Left colon (tissue), 2 donors: ENCODE results near the gene RANGRF. TPM values are rescaled to one million over a fixed set of nuclear protein-coding genes. Genes with fewer than 3 reads are reported as not detected.
"Not testable (repeated sequence)": the region's sequence is repeated elsewhere in the genome, so short reads cannot be mapped to it uniquely, and the experiment has no call there.

Experiments
- ATAC-seq: fragments of 200-7000 bp; cut with Tn5 transposase; one replicate; pipeline ENCODE4 v1.9.1; 2020; ENCODE audit warnings: mild to moderate bottlenecking, moderate library complexity
- DNase-seq, 2 donors: peaks; one replicate each; pipeline ENCODE4 v3.0.0-alpha.2; 2020
- intact Hi-C, 2 donors: fragments of 100-400 bp; cut with DNase I in 1 of 2; cut with micrococcal nuclease in 1 of 2; formaldehyde crosslinking; loops; one replicate each; pipeline versions ENCODE4 v1.11.2 to v1.14.0; 2022; cut with DNase I, micrococcal nuclease
- long read RNA-seq: library from polyadenylated mRNA; unstranded; transcript quantifications from one replicate; pipeline ENCODE4 v2.0.0, GENCODE V29; 2021
- total RNA-seq, 2 donors: library from RNA; stranded (reverse); fragmentation: NEBNext Ultra II Directional; extraction: Animal tissue kit (Norgen Biotek cat#: 25700); gene quantifications; one replicate each; pipeline ENCODE4 v1.2.1, GENCODE V29; 2021
- donor health status: DM: no; HTN: no; CAD: no.
- donor health status: DM: yes; HTN: yes; CAD: no.

Gene RANGRF, protein sequence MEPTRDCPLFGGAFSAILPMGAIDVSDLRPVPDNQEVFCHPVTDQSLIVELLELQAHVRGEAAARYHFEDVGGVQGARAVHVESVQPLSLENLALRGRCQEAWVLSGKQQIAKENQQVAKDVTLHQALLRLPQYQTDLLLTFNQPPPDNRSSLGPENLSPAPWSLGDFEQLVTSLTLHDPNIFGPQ
- 10 to 100 TPM; 11.8 to 13.4 TPM for total RNA-seq
- long read RNA-seq, transcript RANGRF-201 (5 exons, 1,009 nt): minor isoform, 6 of 21 reads
- long read RNA-seq, transcript RANGRF-202 (4 exons, 1,074 nt): major isoform, 8 of 21 reads
- long read RNA-seq, partial matches to known transcripts: 2 of 21 reads
- long read RNA-seq, other reads (novel, unspliced or antisense): 1 of 21 reads

DNA sequence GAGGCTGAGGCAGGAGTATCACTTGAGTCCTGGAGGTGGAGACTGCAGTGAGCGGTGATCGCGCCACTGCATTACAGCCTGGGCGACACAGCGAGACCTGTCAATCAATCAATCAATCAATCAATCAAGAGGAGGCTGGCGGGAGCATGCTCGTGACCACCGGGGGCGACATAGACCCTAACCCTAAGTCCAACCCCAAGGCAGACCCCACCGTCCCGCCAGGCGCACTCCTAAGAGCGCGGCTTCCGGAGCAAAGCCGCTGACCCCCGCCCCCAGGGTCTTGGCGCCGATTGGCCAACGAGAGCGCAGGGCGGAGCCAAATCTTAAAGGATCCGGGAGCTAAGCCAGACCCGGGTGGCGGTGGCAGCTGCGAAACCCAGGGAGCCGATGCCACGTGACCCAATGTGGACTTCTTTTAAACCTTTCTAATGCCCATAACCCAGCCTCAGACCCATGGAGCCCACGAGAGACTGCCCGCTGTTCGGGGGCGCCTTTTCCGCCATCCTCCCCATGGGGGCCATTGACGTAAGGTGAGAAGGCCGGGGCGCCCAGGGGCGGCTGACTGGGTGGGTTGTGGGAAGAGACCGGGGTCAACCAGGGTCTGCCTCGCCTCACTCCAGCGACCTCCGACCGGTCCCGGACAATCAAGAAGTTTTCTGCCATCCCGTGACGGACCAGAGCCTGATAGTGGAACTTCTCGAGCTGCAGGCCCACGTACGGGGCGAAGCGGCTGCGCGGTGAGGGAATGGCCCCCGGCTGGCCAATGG is at the start of gene RANGRF:
Gene RANGRF (plus strand): TSS at position 335 of the 767 bp plus-strand sequence. CDS start 119 bp downstream, at position 454.
- ATAC-seq (peak; percentile 93), DNase-seq (peak; percentile 91 to 96)
- intact Hi-C loops: no loop called here

DNA sequence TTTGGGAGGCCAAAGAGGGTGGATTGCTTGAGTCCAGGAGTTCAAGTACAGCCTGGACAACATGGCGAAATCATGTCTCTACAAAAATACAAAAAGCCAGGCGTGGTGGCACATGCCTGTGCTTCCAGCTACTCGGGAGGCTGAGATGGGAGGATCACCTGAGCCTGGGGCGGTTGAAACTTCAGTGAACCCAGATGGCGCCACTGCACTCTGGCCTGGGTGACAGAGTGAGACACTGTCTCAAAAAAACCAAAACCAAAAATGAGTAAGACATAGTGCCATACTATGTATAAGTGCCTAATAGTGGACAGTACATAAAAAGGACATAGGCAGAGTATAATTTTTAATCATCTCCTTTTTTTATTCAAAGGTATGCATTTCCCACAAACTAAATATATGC is 44.6 kb upstream of the RANGRF start:
- ATAC-seq: no peak
- intact Hi-C loops: loop anchor here in 1 of 2 donors (10.0 kb wide), 1 partner anchor 51 kb away; the partner anchor contains the start of gene SLC25A35
- DNase-seq: no peak

DNA sequence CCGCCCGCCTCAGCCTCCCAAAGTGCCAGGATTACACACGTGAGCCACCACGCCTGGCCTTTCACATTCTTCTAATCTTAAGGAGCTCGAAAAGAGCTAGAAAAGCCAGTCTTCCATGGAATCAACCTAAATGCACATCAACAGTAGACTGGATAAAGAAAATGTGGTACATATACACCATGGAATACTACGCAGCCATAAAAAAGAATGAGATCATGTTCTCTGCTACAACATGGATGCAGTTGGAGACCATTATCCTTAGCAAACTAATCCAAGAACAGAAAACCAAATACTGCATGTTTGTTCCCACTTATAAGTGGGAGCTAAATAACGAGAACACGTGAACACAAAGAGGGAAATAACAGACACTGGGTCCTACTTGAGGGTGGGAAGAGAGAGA is 43.7 kb upstream of the RANGRF start:
- DNase-seq (no peak), ATAC-seq (no peak)
- intact Hi-C loops: loop anchor here in 1 of 2 donors (10.0 kb wide), 1 partner anchor 50 kb away; the partner anchor contains the start of gene SLC25A35

DNA sequence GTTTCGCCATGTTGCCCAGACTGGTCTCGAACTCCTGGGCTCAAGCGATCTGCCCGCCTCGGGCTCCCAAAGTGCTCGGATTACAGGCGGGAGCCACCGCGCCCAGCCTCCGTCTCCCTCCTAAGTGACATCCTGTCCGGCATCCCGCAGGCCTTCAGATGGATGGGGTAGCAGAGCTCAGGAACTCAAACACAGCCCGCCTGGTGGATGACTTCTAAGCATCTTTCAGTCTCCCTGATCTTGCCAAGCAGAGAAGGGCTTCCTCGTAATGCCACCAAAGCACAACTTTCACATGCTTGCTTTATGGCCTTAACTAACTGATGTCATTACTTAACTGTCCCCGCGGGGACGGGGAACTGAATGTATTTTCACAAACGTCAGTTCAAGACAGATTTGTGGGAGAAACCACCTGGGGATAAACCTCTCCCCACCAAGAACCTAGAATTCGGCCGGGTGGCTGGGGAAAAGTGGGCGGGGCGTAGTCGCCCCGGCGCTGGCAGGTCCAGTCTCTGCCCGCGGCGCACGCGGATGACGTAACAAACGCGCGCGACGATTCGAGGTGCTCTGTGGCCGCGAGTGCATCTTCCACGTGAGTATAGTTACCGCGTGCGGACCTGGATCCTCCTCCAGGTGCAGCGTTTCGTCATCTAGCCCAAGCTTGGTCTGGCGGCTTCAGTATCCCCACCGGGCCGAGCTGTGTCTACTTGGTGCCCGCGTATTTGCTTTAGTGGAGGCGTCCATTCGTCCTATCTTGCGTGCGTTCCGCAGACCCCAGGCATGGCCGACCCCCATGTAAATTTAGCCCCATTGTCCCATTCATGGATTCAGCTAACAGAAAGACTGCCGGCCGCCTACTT is 39.5 kb upstream of the RANGRF start, which contains the start of gene PFAS:
Gene PFAS (plus strand): TSS at position 539 of the 857 bp plus-strand sequence. CDS start 4,649 bp downstream, outside the sequence.
- intact Hi-C loops: loop anchor here in 1 of 2 donors (10.0 kb wide), 1 partner anchor 46 kb away; the partner anchor contains the start of gene SLC25A35
- peak; percentile 96 to 98 for DNase-seq

DNA sequence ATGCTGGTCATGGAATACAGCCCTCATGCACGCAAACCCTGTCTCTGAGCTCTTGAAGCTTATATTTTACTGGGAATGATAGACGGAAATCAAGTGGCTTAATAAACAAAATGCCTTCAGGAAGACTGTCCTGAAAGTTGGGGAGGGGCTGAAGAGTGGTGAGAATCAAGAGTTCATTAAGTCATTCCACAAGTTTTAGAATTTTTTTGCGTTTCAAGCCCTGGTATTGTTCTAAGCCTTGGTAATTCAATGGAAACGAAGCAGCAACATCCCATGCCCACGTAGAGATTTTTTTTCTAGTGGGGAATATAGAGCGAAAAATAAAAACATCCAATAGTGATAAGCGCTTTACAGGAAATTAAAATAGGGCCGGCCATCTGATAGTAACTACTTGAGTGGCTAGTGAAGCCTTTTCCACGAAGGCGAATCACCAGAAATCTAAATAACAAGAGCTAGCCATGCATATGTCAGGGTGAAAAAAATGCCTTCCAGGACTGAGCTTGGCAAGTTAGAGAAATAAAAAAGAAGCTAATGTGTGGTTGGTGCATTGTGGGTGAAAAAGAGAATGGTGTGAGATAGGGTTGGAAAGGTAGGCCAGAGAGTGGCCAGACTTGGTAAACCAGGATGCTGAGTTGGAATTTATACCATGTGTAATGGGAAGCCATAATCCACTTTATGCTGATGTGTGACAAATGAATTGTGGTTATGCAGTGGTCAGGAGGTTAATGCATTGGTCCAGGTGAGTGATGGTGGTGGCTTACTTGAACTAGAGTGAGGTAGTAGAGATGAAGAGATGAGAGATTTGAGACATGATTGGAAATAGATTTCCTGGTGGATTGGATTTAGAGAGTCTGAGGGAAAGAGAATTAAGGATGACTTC is 38.6 kb upstream of the RANGRF start:
- intact Hi-C loops: loop anchor here in 1 of 2 donors (10.0 kb wide), 1 partner anchor 45 kb away; the partner anchor contains the start of gene SLC25A35
- ATAC-seq (no peak), DNase-seq (no peak)

More for the DNA sequence above, 39.5 kb upstream of the RANGRF start, which contains the start of gene PFAS:
- peak; percentile 70 for ATAC-seq

DNA sequence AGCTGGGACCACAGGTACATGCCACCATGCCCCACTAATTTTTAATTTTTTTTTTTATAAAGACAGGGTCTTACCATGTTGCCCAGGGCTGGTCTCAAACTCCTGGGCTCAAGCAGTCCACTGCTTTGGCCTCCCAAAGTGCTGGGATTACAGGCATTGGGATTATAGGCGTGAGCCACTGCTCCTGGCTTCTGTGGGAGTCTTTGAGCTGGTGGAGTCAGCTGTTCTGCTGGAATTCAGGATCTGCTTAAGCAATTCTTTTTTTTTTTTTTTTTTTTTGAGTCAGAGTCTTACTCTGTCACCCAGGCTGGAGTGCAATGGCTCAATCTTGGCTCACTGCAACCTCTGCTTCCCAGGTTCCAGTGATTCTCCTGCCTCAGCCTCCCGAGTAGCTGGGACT is 37.1 kb upstream of the RANGRF start:
- DNase-seq, intact Hi-C loops, ATAC-seq: not testable (repeated sequence)

DNA sequence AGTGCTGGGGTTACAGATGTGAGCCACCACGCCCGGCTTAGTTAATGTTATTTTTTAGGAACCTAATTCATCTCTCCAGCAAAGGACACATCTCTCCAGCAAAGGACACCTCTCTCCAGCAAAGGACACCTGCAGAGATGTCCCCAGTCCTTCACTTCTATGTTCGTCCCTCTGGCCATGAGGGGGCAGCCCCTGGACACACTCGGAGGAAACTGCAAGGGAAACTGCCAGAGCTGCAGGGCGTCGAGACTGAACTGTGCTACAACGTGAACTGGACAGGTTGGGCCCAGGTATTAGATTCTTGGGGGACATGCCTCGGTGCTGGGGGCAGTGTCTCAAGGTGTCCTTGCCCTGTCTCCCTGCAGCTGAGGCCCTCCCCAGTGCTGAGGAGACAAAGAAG is 34.7 kb upstream of the RANGRF start:
- intact Hi-C loops: no loop called here
- ATAC-seq (peak; percentile 67), DNase-seq (peak in 1 of 2 donors; percentile 65)

DNA sequence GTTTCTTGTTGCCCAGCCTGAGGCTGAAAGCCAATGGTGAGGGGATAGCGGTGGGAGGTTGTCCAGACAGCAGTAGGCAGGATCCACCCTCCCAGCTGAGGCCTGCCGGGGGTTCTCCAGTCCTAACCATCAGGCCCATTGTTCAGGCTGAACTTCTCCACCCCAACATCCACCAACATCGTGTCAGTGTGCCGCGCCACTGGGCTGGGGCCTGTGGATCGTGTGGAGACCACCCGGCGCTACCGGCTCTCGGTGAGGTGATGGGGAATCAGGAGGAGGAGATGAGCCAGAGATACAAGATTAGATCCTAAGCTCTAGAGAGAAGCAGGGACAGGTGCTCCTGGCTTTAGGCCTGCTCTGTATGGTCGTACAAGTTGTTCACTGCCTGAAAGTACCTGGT is 33.6 kb upstream of the RANGRF start:
- DNase-seq (no peak), ATAC-seq (no peak)
- intact Hi-C loops: no loop called here

DNA sequence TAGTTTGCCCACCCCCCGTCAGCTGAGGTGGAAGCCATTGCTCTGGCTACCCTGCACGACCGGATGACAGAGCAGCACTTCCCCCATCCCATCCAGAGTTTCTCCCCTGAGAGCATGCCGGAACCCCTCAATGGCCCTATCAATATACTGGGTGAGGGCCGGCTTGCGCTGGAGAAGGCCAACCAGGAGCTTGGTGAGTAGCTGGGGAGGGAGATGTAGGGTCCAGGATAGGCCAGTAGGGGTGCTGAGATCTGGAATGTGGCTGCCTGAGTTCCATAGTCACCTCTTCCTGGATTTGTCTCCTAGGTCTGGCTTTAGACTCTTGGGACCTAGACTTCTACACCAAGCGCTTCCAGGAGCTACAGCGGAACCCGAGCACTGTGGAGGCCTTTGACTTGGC is 33.0 kb upstream of the RANGRF start:
- DNase-seq (no peak), ATAC-seq (no peak)
- intact Hi-C loops: no loop called here

DNA sequence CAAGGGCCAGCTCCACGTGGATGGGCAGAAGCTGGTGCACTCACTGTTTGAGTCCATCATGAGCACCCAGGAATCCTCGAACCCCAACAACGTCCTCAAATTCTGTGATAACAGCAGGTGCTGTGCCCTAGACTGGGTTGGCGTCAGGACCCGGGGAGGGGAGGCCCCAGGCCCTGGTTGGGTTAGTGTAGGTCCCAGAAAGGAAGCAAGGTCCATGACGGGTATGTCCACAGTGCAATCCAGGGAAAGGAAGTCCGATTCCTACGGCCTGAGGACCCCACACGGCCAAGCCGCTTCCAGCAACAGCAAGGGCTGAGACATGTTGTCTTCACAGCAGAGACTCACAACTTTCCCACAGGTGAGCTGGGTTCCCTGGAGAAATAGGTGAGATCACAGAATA is 32.2 kb upstream of the RANGRF start:
- intact Hi-C loops: no loop called here
- ATAC-seq: no peak
- DNase-seq: no peak

DNA sequence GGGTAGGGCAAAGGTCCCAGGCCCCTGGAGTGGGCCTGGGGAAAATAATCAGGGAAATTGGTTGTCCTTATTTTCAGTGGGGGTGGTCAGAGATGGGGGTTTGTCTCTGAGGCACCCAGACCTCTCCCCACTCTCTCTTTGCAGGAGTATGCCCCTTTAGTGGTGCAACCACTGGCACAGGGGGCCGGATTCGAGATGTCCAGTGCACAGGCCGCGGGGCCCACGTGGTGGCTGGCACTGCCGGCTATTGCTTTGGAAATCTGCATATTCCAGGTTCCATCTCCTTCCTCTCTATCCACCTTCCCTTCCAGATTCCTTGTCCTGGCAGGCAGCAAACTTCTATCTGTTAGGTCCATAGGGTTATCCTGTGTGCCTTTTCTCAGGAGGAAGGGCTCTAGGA is 31.8 kb upstream of the RANGRF start:
- intact Hi-C loops: no loop called here
- ATAC-seq: no peak
- no peak for DNase-seq

DNA sequence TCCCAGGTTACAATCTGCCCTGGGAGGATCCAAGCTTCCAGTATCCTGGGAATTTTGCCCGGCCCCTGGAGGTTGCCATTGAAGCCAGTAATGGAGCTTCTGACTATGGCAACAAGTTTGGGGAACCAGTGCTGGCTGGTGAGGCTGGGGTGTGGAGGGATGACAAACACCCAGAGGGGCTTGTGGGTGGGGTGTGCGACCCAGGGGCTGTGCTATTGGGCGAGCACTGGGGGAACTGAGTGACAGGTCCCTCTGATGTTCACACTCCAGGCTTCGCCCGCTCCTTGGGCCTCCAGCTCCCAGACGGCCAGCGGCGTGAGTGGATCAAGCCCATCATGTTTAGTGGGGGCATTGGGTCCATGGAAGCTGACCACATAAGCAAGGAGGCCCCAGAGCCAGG is 30.7 kb upstream of the RANGRF start:
- no peak for DNase-seq
- ATAC-seq: no peak
- intact Hi-C loops: no loop called here

DNA sequence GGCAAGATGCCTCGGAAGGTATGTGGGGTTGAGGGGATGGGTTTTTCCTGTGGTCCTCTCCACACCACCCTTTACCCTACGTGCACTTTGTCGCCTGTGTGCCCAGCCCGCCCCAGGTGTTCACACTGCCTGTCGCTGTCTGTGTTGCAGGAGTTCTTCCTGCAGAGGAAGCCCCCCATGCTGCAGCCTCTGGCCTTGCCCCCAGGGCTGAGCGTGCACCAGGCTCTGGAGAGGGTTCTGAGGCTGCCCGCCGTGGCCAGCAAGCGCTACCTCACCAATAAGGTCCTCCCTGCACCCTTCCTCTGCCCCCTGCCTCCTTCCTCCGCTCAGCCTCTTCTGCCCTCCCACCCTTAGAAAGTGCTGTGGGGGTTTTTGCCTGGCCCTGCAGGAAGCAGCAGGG is 24.1 kb upstream of the RANGRF start:
- intact Hi-C loops: no loop called here
- no peak for ATAC-seq
- DNase-seq: no peak

DNA sequence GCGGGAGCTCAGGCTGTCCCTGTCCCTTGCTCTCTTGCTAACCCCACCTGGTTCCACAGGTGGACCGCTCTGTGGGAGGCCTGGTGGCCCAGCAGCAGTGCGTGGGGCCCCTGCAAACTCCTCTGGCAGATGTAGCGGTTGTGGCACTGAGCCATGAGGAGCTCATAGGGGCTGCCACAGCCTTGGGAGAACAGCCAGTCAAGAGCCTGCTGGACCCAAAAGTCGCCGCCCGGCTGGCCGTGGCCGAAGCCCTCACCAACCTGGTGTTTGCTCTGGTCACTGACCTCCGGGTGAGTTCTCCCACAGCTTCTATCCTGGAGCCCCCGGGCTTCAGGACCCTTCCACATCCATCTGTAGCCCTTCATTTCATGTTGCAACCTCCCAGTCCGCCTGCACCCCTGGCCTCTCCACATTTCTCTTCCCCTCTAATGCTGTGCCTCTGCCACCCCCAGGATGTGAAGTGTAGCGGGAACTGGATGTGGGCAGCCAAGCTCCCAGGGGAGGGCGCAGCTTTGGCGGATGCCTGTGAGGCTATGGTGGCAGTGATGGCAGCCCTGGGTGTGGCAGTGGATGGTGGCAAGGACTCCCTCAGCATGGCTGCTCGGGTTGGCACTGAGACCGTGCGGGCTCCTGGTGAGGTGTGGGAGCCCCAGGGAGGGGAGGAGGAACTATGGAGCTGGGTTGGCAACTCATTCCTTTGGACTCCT is 23.5 kb upstream of the RANGRF start:
- intact Hi-C loops: no loop called here
- no peak for DNase-seq
- ATAC-seq: no peak

DNA sequence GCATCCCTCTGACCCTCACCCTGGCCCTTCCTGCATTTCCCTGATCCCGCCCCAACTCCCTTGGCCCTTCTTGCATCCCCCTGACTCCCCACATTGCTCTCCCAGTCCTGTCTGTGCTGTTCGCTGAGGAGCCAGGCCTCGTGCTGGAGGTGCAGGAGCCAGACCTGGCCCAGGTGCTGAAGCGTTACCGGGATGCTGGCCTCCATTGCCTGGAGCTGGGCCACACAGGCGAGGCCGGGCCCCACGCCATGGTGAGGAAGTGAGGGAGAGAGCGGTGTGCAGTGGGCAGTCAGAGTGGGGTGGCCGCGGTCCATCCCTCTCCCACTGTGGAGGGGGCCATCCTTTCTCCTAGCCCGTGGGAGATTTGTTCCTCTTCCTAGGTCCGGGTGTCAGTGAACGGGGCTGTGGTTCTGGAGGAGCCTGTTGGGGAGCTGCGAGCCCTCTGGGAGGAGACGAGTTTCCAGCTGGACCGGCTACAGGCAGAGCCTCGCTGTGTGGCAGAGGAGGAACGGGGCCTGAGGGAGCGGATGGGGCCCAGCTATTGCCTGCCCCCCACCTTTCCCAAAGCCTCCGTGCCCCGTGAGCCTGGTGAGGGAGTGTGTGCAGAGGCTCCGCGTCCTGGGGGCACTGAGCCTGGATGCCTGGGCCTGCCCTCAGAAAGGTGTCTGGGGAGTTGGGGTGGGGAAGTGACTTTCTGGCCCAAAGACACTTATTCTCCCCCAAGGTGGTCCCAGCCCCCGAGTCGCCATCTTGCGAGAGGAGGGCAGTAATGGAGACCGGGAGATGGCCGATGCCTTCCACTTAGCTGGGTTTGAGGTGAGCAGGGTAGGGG is 21.6 kb upstream of the RANGRF start:
- no peak for DNase-seq
- intact Hi-C loops: no loop called here
- ATAC-seq: no peak

DNA sequence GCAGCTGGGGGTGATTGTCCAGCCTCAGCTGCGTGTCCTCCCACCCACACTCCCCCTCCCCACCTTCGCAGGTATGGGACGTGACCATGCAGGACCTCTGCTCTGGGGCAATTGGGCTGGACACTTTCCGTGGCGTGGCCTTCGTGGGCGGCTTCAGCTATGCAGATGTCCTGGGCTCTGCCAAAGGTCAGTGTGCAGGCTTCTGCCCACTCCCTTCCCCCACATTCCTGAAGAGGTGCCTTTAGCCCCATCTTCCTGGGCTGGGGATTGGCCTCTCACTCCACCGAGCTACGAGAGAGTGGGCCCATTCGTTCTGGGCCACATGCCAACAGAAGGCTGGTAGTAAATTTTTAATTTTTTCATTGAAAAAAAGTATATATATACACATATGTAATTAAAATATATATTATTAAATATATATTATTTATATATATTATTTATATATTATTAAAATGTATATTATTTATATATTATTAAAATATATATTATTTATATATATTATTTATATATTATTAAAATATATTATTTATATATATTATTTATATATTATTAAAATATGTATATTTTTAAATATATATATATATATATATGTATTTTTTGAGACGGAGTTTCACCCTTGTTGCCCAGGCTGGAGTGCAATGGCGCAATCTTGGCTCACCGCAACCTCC is 20.9 kb upstream of the RANGRF start:
- DNase-seq (no peak), ATAC-seq (no peak)
- intact Hi-C loops: no loop called here
